GM12892 (cell line): Measurements from ENCODE around the gene PLPP7.

Experiments used
- DNase-seq: peaks from one replicate; pipeline ENCODE4 v3.0.0; 2011; ENCODE audit not compliant: insufficient read length
- FAIRE-seq: peaks from 2 replicates; lab custom pipeline; 2011; peaks lifted over from hg19 to GRCh38; lab: Jason Lieb, UNC
- POLR2A ChIP-seq: IDR thresholded peaks from 2 replicates; pipeline ENCODE4 v1.6.1; 2011; ENCODE audit warnings: low read depth, low read length, control low read depth
- POLR2AphosphoS5 ChIP-seq: IDR thresholded peaks from 2 replicates; pipeline ENCODE4 v1.6.1; 2011; ENCODE audit warnings: low read depth, low read length, control low read depth
- TAF1 ChIP-seq: IDR thresholded peaks from 2 replicates; pipeline ENCODE4 v1.6.1; 2011; ENCODE audit warnings: low read depth, mild to moderate bottlenecking, control low read depth, low read length, borderline replicate concordance

Gene PLPP7

GRCh38 chr9:131272212-131272611 is 17.3 kb upstream of the PLPP7 start:
- DNase-seq (no peak), FAIRE-seq (no peak)
- TF ChIP-seq POLR2AphosphoS5 (no peak), POLR2A (no peak), TAF1 (no peak)

GRCh38 chr9:131273146-131273855 is 16.2 kb upstream of the PLPP7 start:
- TF ChIP-seq TAF1 (peak; percentile 2; the same call in 1 of the 2 replicates), POLR2A (peak; percentile 32; the same call in 1 of the 2 replicates), POLR2AphosphoS5 (no peak)
- FAIRE-seq (no peak), DNase-seq (no peak)

- FAIRE-seq = peak; percentile 78
- DNase-seq = no peak
- TF ChIP-seq POLR2AphosphoS5 (peak; percentile 28; the same call in 1 of the 2 replicates), POLR2A (peak; percentile 31), TAF1 (no peak)
Measured at GRCh38 chr9:131273856-131274673, 15.5 kb upstream of the PLPP7 start.

- no peak for DNase-seq
- no peak for TF ChIP-seq TAF1
- TF ChIP-seq POLR2A = peak; percentile 19; the same call in 1 of the 2 replicates
- TF ChIP-seq POLR2AphosphoS5 = peak; percentile 7; the same call in 1 of the 2 replicates
- peak; percentile 38 for FAIRE-seq
Measured at GRCh38 chr9:131274674-131275331, 14.7 kb upstream of the PLPP7 start.

GRCh38 chr9:131275332-131276093 is 14.0 kb upstream of the PLPP7 start:
- TF ChIP-seq POLR2A (no peak), POLR2AphosphoS5 (no peak), TAF1 (no peak)
- FAIRE-seq (peak; percentile 84), DNase-seq (no peak)

GRCh38 chr9:131276094-131276888 is 13.2 kb upstream of the PLPP7 start, which contains the start of gene FAM78A:
Gene FAM78A (minus strand): TSS chr9:131276510. CDS start chr9:131276179, 331 bp downstream.
- no peak for DNase-seq
- TF ChIP-seq POLR2AphosphoS5 = no peak
- TF ChIP-seq POLR2A = no peak
- no peak for TF ChIP-seq TAF1
- FAIRE-seq = no peak

- TF ChIP-seq POLR2AphosphoS5 (no peak), POLR2A (no peak), TAF1 (no peak)
- DNase-seq (no peak), FAIRE-seq (peak; percentile 9)
Measured at GRCh38 chr9:131276891-131277286, 12.6 kb upstream of the PLPP7 start.

GRCh38 chr9:131277287-131277909 is 12.1 kb upstream of the PLPP7 start:
- FAIRE-seq (no peak), DNase-seq (no peak)
- no peak for TF ChIP-seq POLR2A
- no peak for TF ChIP-seq TAF1
- no peak for TF ChIP-seq POLR2AphosphoS5

- TF ChIP-seq POLR2AphosphoS5 (no peak), TAF1 (no peak), POLR2A (no peak)
- DNase-seq = peak; percentile 91
- FAIRE-seq = peak; percentile 63
Measured at GRCh38 chr9:131277910-131278701, 11.4 kb upstream of the PLPP7 start.
